H1 (cell line): Measurements from ENCODE around the gene SULT2B1. TPM values are rescaled to one million over a fixed set of nuclear protein-coding genes. Genes with fewer than 3 reads are reported as not detected.

Experiments used
- CHD7 ChIP-seq: fragments of 300-600 bp; sonication (generic); IDR thresholded peaks from 2 replicates; pipeline ENCODE4 v1.7.1; 2012; ENCODE audit warnings: low read length, moderate library complexity, mild to moderate bottlenecking, inconsistent platforms; ENCODE audit not compliant: insufficient replicate concordance
- GTF2F1 ChIP-seq: IDR thresholded peaks from 2 replicates; pipeline ENCODE4 v1.6.1; 2012; ENCODE audit warnings: low read depth, low read length, improper control_type of control experiment, borderline replicate concordance
- HDAC2 ChIP-seq, 2 experiments: fragments of 300-600 bp in 1 of 2; sonication (generic) in 1 of 2; IDR thresholded peaks; 2 replicates each; pipeline ENCODE4 v1.6.1; 2011 to 2012; ENCODE audit warnings: low read depth in 2 of 2, low read length in 2 of 2, mild to moderate bottlenecking in 2 of 2, moderate library complexity in 2 of 2, borderline replicate concordance in 1 of 2, inconsistent platforms in 1 of 2
- JUND ChIP-seq: IDR thresholded peaks from 2 replicates; pipeline ENCODE4 v1.6.1; 2011; ENCODE audit warnings: mild to moderate bottlenecking, improper control_type of control experiment, low read length
- PHF8 ChIP-seq: fragments of 200-600 bp; sonication (generic); conservative IDR thresholded peaks from 2 replicates; pipeline ENCODE4 v1.7.1; 2012; ENCODE audit warnings: low read depth, mild to moderate bottlenecking, inconsistent platforms, low read length, moderate library complexity
- RAD21 ChIP-seq, 2 experiments: IDR thresholded peaks in 1 of 2; conservative IDR thresholded peaks in 1 of 2; 2 replicates each; pipeline ENCODE4 v1.6.1; 2011; ENCODE audit warnings: low read depth in 2 of 2, low read length in 2 of 2, improper control_type of control experiment in 1 of 2, inconsistent platforms in 1 of 2, mild to moderate bottlenecking in 1 of 2, moderate library complexity in 1 of 2
- RFX5 ChIP-seq: IDR thresholded peaks from 2 replicates; pipeline ENCODE4 v1.6.1; 2011; ENCODE audit warnings: low read depth, low read length, improper control_type of control experiment, borderline replicate concordance
- SIRT6 ChIP-seq: IDR thresholded peaks from one replicate; pipeline ENCODE4 v1.7.1; 2012; ENCODE audit warnings: low read length, inconsistent platforms
- TAF7 ChIP-seq: optimal IDR thresholded peaks from 2 replicates; pipeline ENCODE3; 2011; ENCODE audit warnings: low read depth, mild to moderate bottlenecking, inconsistent platforms, low read length, moderate library complexity, borderline replicate concordance
- polyA plus RNA-seq, 7 experiments: library from polyadenylated mRNA; depleted of rRNA in 3 of 7; stranded (reverse) in 5 of 7; unstranded in 2 of 7; fragments of >200 nt in 5 of 7; fragments of 200-250 nt in 2 of 7; gene quantifications; 1 replicate in 5 of 7; 2 replicates in 1 of 7; 4 replicates in 1 of 7; pipeline versions ENCODE4 v1.2.1 to v1.2.3, GENCODE V29; 2011 to 2013; ENCODE audit warnings: missing spikeins in 2 of 7, mixed read lengths in 2 of 7
- total RNA-seq: library from RNA; stranded (reverse); fragmentation: NEBNext Ultra II Directional; extraction: Animal tissue kit (Norgen Biotek cat#: 25700); gene quantifications from 2 replicates; pipeline ENCODE4 v1.2.1, GENCODE V29; 2021

SULT2B1 gene
- total and polyA plus RNA-seq, 2 of the 8 experiments (the other 6 are each of a cell fraction or from before 2014, with no cell fraction given): 1.5 to 2.6 TPM

DNA sequence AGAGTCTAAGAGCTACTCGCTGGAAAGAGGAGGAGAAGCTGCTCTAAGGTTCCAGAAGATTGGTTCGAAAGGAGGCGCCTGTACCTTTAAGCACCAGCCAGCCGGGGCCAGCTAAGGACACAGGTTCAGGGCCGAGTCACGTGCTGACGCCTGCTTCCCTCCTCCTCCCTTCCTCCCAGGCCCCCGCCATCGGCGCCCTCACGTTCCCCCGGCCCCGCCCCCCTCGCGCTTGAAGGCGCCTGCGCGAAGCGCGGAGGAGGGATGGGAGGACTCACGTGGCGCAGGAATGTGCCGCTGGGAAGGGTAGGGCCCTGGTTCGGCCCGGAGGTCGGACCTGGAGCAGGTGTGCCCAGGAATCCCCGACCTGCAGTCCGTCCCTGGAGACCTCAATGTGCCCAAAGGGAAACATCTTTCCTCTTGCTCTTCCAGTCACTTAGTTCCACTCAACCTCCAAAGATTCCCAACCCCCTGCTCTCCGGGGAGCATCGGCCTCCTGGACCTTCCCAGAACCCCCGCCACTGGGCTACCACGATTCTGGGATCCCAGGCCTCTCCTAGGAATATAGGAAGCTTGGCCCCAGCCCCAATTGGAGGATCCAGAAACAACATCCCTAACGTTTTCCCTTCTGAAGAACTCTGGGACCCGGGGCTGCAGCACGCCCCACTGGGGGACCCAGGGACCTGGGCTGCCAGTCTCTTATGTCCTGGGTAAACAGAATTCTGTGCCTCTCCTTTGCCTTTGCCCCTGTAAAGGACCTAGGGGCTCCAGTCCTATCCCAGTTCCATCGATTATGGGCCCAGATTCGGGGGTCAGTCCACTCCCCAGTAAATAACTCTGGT is 82.7 kb downstream of the SULT2B1 start (continued):
- TF ChIP-seq CHD7: no peak
- TF ChIP-seq PHF8: no peak
- TF ChIP-seq JUND: no peak
- TF ChIP-seq TAF7: no peak
- TF ChIP-seq GTF2F1: no peak
- no peak for TF ChIP-seq RFX5
- no peak for TF ChIP-seq HDAC2 (IDR thresholded peaks at IDR 0.05; ENCODE audit: borderline replicate concordance in 1 of 2, low read depth in 2 of 2, low read length in 2 of 2)
- TF ChIP-seq SIRT6: no peak
- TF ChIP-seq RAD21 (IDR thresholded peaks at IDR 0.05 in 1 of 2, conservative IDR thresholded peaks at IDR 0.05 in 1 of 2; ENCODE audit: low read depth in 2 of 2, low read length in 2 of 2): no peak; a peak in 1 of 4 replicates
